ENCODE results near the gene PRM2. TPM values are rescaled to one million over a fixed set of nuclear protein-coding genes. Genes with fewer than 3 reads are reported as not detected.

PRM2 gene, protein sequence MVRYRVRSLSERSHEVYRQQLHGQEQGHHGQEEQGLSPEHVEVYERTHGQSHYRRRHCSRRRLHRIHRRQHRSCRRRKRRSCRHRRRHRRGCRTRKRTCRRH
- not detected in 2 replicates for total RNA-seq (ENCODE audit: low replicate concordance)

DNA sequence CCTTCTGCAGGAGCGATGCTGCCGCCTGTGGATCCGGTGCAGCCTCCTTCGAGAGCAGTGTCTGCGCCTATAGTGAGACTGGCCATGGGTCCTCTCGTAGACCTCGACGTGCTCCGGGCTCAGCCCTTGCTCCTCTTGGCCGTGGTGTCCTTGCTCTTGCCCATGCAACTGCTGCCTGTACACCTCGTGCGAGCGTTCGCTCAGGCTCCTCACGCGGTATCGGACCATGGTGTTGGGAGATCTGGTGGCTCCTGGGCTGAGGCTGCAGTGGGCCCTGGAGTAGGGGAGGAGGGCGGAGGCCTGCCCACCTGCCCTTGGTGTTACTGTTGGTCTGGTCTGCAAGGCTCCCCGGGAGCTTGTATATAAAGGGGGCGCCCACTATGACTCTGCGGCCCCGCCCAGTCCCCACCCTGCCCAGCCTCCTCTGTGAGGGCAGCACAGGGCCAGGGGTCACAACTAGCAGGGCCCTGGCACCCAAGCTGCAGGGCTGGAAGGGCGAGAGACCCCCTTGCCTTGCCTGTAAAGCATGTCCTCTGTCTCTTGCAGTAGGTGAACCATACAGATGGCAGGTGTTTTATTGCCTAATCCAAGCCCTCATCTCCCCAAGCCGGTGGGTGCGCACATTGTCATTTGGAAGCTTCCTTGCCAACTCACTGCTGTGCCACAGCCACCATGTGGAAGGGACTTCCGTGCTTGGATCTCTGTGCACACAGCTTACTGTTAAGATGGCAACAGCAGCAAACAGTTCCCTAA is at the start of gene PRM2:
Gene PRM2, minus strand, starts transcription at position 338 of the 753 bp plus-strand sequence. Its CDS starts 110 bp downstream, at position 228.

GRCh38 chr16:11280616-11281522 is 4.6 kb upstream of the PRM2 start, which contains the start of gene PRM1:
PRM1 (minus strand) TSS chr16:11281330; CDS start chr16:11281238, 92 bp downstream.

DNA sequence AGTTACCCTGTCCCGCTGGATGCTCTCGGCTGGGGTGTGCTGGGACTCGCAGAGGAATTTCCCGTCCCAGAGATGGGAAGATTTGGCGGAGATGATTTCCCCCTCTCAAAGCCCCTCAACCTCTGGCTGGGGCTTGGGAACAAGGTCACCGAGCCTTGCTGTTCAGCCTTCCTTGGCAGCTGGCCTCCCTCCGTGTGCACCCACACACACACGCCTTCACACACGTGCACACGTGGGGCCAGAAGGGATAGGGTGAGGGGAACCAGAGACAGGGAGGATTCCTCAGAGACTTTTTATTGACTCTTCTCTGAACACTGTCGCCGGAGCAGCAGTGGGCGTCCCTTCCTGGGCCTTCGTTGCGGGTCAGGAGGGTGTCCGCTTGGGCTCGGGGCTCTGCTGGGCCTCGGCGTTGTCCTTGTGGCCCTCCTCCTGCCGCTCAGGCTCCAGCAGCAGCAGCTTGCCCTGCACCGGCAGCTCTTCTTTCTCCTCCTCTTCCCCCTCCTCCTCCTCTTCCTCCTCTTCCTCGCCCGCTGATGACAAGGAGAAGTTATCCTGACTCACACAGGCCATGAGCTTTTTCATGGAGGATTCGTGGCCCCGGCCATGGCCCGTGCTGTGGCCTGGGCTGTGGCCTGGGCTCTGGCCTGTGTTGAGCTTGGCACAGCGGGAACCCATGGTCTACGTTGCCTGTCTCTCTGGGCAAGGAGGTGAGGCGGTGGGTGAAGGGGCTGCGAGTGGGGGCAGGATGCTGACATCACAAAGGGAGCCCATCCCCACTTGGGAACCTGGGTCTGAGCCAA is 3.2 kb downstream of the PRM2 start, which contains the start of gene PRM3:
Gene PRM3, minus strand, starts transcription at position 709 of the 800 bp plus-strand sequence. Its CDS starts 34 bp downstream, at position 675.

DNA sequence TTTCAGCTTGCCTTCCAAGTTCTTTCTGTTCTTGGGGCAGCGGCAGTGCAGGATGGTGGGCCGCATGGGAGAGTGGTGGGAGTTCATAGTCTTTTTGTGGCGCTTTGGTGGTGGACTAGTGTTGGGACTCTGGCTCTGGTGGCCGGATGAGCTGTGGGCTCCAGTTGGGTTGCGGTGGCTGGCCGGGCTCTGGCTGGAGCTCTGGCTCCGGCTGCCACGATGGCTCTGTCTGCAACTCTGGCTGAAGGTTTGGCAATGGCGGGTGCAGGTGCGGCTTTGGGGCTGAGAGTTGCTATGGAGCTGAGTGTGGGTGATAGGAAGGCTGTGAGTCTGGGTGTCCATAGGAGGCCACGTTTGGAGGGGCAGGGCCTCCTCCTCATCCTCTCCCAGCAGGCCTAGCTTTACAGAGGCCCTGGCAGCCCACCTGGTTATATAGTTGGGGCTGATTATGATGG is 7.3 kb downstream of the PRM2 start, which contains the start of gene TNP2:
Gene TNP2, minus strand, starts transcription at position 405 of the 455 bp plus-strand sequence. Its CDS starts 63 bp downstream, at position 342.

DNA sequence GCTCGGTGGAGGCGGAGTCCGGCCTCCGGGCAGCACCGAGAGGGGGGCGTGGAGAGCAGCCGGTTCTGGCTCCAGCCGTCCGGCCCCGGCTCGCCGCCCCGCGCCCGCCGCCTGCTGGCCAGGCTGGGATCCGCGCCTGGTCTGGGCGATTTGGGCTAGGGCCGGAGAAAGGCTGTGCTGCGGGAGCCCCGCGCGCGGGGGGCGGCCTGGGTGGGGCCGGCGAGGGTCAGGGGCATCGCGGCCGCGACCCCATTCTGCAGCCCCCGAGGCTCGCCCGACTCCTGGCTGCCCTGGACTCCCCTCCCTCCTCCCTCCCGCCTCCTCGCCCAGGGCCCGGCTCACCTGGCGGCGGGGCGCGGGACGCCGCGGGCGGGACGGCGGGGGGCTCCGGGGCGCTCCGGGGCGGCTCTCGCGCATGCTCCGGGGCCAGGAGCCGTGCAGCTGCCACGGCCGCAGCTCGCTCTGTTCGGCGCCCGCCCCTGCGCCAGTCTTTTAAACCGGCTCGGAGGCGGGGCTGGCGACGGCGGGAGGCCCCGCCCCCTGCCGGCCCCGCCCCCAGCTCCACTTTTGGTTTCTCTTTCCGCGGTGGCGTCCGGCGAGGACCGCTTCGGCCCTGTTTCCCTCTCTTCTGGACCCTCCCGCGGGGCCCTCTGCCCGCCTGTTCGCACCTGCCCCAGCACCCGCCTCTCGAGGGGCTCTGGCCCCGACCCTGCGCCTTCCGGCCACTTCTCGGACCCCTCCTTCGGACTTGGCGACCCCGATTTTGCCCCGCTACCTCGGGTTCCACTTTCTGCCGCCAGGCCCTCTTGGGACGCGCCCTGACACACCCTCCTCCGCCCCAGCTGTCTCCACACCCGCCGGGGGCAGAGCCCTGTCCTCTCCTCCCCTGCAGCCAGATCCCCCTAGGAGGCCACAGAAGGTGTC is 20.3 kb downstream of the PRM2 start, which contains the start of gene SOCS1:
Gene SOCS1, minus strand, starts transcription at position 468 of the 924 bp plus-strand sequence. CDS start 726 bp downstream, outside the sequence.

Other genes starting within 250 kb of the PRM2 start
- gene SOCS1, start 20.3 kb downstream of the PRM2 start, total RNA-seq (ENCODE audit: low replicate concordance) = 0.70 and 1.1 TPM in 2 replicates
- gene TNP2, start 7.2 kb downstream of the PRM2 start, total RNA-seq (ENCODE audit: low replicate concordance) = not detected in 2 replicates
- not detected in 2 replicates for gene PRM3, start 2.9 kb downstream of the PRM2 start, total RNA-seq (ENCODE audit: low replicate concordance)
- not detected in 2 replicates for gene PRM1, start 4.8 kb upstream of the PRM2 start, total RNA-seq (ENCODE audit: low replicate concordance)
- 0.94 and 2.6 TPM in 2 replicates for gene RMI2, start 69.0 kb upstream of the PRM2 start, total RNA-seq (ENCODE audit: low replicate concordance)